Neural progenitor cell (in vitro differentiated cells): ENCODE data around the gene GAS6.

Source experiments
- EZH2 ChIP-seq: fragments of 200-600 bp; sonication (generic); IDR thresholded peaks from 2 replicates; pipeline ENCODE4 v1.6.1; 2017; ENCODE audit warnings: antibody characterized with exemption, mild to moderate bottlenecking, moderate library complexity
- EZH2phosphoT487 ChIP-seq: fragments of 200-600 bp; sonication (generic); IDR thresholded peaks from 2 replicates; pipeline ENCODE4 v1.6.1; 2017; ENCODE audit warnings: antibody characterized with exemption
- TF ChIP-seq, protein P1 (sequence below): fragments of 200-600 bp; sonication (generic); IDR thresholded peaks from 2 replicates; pipeline ENCODE4 v1.5.1; 2017; ENCODE audit warnings: antibody characterized with exemption, mild to moderate bottlenecking

DNA sequence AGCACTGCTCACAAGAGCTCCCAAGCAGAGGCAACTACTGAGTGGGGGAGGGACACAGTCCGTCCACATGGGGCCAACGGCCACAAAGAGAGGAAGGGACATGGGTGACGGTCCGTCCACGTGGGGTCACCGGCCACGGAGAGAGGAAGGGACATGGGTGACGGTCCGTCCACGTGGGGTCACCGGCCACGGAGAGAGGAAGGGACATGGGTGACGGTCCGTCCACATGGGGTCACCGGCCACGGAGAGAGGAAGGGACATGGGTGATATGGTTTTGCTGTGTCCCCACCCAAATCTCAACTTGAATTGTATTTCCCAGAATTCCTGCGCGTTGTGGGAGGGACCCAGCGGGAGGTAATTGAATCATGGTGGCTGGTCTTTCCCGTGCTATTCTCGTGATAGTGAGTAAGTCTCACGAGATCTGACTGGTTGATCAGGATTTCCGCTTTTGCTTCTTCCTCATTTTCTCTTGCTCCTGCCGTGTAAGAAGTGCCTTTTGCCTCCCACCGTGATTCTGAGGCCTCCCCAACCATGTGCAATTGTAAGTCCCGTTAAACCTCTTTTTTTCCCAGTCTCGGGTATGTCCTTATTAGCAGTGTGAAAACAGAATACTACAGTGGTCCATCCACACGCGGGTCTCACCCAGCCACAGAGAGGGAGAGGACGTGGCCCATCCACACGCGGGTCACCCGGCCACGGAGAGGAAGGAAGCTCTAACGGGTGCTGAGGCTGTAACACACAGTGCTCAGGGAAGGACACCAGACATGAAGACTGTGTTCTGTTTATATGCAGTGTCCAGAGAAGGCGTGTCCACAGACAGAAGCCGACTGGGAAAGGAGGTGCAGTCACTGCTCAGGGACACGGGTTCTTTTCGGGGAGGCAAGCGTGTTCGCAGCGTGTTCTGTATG is 48.5 kb downstream of the GAS6 start:
- TF ChIP-seq, protein P1, sequence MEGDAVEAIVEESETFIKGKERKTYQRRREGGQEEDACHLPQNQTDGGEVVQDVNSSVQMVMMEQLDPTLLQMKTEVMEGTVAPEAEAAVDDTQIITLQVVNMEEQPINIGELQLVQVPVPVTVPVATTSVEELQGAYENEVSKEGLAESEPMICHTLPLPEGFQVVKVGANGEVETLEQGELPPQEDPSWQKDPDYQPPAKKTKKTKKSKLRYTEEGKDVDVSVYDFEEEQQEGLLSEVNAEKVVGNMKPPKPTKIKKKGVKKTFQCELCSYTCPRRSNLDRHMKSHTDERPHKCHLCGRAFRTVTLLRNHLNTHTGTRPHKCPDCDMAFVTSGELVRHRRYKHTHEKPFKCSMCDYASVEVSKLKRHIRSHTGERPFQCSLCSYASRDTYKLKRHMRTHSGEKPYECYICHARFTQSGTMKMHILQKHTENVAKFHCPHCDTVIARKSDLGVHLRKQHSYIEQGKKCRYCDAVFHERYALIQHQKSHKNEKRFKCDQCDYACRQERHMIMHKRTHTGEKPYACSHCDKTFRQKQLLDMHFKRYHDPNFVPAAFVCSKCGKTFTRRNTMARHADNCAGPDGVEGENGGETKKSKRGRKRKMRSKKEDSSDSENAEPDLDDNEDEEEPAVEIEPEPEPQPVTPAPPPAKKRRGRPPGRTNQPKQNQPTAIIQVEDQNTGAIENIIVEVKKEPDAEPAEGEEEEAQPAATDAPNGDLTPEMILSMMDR: no peak
- TF ChIP-seq EZH2phosphoT487 (no peak), EZH2 (no peak)
